Measurements from ENCODE around the gene DDOST.

DNA sequence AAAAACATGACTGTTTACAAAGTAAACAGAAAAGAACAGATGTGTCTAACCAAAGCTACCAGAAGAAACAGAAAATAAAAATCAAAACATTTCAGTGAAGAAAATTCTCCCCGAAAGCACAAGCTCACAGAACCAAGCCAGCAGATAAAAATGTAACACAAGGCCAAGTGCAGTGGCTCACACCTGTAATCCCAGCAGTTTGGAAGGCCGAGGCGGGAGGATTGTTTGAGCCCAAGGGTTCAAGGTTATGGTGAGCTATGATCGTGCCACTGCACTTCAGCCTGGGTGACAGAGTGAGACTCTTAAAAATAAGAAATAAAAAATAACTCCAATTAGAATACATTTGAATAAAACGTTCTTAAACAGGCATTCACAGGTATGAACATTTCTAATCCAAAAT, 19.1 kb upstream of the DDOST start:
- TF ChIP-seq EZH2 (IDR thresholded peaks at IDR 0.05; ENCODE audit: borderline replicate concordance, low read depth, low read length, poor library complexity, severe bottlenecking), result no peak
- TF ChIP-seq, protein P1, sequence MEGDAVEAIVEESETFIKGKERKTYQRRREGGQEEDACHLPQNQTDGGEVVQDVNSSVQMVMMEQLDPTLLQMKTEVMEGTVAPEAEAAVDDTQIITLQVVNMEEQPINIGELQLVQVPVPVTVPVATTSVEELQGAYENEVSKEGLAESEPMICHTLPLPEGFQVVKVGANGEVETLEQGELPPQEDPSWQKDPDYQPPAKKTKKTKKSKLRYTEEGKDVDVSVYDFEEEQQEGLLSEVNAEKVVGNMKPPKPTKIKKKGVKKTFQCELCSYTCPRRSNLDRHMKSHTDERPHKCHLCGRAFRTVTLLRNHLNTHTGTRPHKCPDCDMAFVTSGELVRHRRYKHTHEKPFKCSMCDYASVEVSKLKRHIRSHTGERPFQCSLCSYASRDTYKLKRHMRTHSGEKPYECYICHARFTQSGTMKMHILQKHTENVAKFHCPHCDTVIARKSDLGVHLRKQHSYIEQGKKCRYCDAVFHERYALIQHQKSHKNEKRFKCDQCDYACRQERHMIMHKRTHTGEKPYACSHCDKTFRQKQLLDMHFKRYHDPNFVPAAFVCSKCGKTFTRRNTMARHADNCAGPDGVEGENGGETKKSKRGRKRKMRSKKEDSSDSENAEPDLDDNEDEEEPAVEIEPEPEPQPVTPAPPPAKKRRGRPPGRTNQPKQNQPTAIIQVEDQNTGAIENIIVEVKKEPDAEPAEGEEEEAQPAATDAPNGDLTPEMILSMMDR (conservative IDR thresholded peaks at IDR 0.05; ENCODE audit: low read depth, low read length), result no peak
